ENCODE measurements around the gene TRMT2A.

DNA sequence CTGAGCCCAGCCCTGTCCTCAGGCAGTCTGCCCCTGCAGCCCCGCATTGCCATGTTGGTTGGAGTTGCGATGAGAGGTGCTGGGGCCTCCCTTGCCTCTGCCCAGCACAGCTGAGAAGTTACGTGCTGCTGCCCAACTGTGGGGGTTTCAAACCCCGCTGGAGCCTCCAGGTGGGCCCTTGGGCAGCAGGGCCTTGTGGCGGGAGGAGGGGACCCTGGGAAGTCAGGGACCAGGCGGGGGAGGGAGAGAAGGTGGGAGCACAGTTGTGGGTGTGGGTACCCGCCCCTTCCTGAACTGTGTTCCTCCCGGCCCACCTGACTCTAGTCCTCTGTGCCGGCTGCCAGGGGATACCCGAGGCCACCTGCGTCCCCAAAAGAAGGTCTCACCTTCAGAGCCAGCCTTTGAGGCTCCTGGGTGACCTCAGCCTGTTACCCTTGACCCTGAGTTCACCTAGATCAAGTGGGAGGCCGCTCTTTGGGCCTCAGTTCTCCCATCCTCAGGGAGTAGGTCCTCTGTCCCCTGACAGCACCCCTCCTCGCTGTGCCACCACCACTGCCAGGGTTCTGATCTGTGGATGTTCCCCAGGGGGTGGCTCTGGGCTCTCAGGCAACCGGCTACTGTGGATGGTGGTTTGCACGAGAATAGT, 41.5 kb upstream of the TRMT2A start:
- TF ChIP-seq, protein P1, sequence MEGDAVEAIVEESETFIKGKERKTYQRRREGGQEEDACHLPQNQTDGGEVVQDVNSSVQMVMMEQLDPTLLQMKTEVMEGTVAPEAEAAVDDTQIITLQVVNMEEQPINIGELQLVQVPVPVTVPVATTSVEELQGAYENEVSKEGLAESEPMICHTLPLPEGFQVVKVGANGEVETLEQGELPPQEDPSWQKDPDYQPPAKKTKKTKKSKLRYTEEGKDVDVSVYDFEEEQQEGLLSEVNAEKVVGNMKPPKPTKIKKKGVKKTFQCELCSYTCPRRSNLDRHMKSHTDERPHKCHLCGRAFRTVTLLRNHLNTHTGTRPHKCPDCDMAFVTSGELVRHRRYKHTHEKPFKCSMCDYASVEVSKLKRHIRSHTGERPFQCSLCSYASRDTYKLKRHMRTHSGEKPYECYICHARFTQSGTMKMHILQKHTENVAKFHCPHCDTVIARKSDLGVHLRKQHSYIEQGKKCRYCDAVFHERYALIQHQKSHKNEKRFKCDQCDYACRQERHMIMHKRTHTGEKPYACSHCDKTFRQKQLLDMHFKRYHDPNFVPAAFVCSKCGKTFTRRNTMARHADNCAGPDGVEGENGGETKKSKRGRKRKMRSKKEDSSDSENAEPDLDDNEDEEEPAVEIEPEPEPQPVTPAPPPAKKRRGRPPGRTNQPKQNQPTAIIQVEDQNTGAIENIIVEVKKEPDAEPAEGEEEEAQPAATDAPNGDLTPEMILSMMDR (IDR thresholded peaks at IDR 0.05 in 2 of 3, conservative IDR thresholded peaks at IDR 0.05 in 1 of 3; ENCODE audit: control insufficient read depth in 2 of 3, extremely low read depth in 1 of 3, insufficient read depth in 1 of 3, low read depth in 3 of 3, low read length in 3 of 3) = no peak
- TF ChIP-seq EP300 (IDR thresholded peaks at IDR 0.05; ENCODE audit: borderline replicate concordance in 1 of 2, control insufficient read depth in 1 of 2, low read depth in 2 of 2, low read length in 2 of 2) (no peak), POLR2AphosphoS5 (IDR thresholded peaks at IDR 0.05; ENCODE audit: low read length) (no peak), POLR2A (IDR thresholded peaks at IDR 0.05; ENCODE audit: low read depth, low read length) (no peak), NFIC (IDR thresholded peaks at IDR 0.05; ENCODE audit: low read depth, low read length) (no peak), MYC (IDR thresholded peaks at IDR 0.05; ENCODE audit: insufficient read depth, insufficient read length, insufficient replicate concordance, low read length, severe bottlenecking) (no peak), ZZZ3 (IDR thresholded peaks at IDR 0.05; ENCODE audit: control insufficient read depth, insufficient read length, low read depth) (no peak), CHD2 (IDR thresholded peaks at IDR 0.05; ENCODE audit: borderline replicate concordance, low read depth, low read length) (no peak), FOXM1 (IDR thresholded peaks at IDR 0.05; ENCODE audit: low read depth, low read length) (no peak), RAD21 (IDR thresholded peaks at IDR 0.05; ENCODE audit: insufficient read depth, low read depth, low read length) (no peak)
- TF ChIP-seq, protein P2, sequence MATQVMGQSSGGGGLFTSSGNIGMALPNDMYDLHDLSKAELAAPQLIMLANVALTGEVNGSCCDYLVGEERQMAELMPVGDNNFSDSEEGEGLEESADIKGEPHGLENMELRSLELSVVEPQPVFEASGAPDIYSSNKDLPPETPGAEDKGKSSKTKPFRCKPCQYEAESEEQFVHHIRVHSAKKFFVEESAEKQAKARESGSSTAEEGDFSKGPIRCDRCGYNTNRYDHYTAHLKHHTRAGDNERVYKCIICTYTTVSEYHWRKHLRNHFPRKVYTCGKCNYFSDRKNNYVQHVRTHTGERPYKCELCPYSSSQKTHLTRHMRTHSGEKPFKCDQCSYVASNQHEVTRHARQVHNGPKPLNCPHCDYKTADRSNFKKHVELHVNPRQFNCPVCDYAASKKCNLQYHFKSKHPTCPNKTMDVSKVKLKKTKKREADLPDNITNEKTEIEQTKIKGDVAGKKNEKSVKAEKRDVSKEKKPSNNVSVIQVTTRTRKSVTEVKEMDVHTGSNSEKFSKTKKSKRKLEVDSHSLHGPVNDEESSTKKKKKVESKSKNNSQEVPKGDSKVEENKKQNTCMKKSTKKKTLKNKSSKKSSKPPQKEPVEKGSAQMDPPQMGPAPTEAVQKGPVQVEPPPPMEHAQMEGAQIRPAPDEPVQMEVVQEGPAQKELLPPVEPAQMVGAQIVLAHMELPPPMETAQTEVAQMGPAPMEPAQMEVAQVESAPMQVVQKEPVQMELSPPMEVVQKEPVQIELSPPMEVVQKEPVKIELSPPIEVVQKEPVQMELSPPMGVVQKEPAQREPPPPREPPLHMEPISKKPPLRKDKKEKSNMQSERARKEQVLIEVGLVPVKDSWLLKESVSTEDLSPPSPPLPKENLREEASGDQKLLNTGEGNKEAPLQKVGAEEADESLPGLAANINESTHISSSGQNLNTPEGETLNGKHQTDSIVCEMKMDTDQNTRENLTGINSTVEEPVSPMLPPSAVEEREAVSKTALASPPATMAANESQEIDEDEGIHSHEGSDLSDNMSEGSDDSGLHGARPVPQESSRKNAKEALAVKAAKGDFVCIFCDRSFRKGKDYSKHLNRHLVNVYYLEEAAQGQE (IDR thresholded peaks at IDR 0.05; ENCODE audit: low read depth, low read length) = no peak

Measured in GM12878 (cell line).